Gastrocnemius medialis (tissue), 4 donors: ENCODE measurements around the gene XPR1.

Experiments
- POLR2A ChIP-seq, 2 donors: fragments of 450-650 bp; IDR thresholded peaks; one replicate each; pipeline ENCODE4 v1.6.1; 2017; ENCODE audit warnings: antibody characterized with exemption in 2 of 2, mild to moderate bottlenecking in 2 of 2, moderate library complexity in 2 of 2
- TF ChIP-seq, protein P1 (sequence below), 5 experiments: fragments of 450-650 bp in 3 of 5; fragments of 200-600 bp in 2 of 5; sonication (generic) in 2 of 5; IDR thresholded peaks in 4 of 5; conservative IDR thresholded peaks in 1 of 5; 1 replicate in 4 of 5; 2 replicates in 1 of 5; pipeline ENCODE4 v1.5.1; 2016 to 2019; ENCODE audit warnings: antibody characterized with exemption in 5 of 5, mild to moderate bottlenecking in 3 of 5, moderate library complexity in 3 of 5

GRCh38 chr1:180598333-180598974, 33.4 kb upstream of the XPR1 start:
- TF ChIP-seq, protein P1, sequence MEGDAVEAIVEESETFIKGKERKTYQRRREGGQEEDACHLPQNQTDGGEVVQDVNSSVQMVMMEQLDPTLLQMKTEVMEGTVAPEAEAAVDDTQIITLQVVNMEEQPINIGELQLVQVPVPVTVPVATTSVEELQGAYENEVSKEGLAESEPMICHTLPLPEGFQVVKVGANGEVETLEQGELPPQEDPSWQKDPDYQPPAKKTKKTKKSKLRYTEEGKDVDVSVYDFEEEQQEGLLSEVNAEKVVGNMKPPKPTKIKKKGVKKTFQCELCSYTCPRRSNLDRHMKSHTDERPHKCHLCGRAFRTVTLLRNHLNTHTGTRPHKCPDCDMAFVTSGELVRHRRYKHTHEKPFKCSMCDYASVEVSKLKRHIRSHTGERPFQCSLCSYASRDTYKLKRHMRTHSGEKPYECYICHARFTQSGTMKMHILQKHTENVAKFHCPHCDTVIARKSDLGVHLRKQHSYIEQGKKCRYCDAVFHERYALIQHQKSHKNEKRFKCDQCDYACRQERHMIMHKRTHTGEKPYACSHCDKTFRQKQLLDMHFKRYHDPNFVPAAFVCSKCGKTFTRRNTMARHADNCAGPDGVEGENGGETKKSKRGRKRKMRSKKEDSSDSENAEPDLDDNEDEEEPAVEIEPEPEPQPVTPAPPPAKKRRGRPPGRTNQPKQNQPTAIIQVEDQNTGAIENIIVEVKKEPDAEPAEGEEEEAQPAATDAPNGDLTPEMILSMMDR (IDR thresholded peaks at IDR 0.05 in 4 of 5, conservative IDR thresholded peaks at IDR 0.05 in 1 of 5) = no peak
- TF ChIP-seq POLR2A (IDR thresholded peaks at IDR 0.05) = no peak
